ENCODE results near the gene TSPAN14. TPM values are rescaled to one million over a fixed set of nuclear protein-coding genes. Genes with fewer than 3 reads are reported as not detected.

TSPAN14 gene
- total RNA-seq (2022; extraction: Qiagen RNA extraction; ENCODE audit: low read depth): 97.2 to 147 TPM (median 135 TPM) in 5 replicates

DNA sequence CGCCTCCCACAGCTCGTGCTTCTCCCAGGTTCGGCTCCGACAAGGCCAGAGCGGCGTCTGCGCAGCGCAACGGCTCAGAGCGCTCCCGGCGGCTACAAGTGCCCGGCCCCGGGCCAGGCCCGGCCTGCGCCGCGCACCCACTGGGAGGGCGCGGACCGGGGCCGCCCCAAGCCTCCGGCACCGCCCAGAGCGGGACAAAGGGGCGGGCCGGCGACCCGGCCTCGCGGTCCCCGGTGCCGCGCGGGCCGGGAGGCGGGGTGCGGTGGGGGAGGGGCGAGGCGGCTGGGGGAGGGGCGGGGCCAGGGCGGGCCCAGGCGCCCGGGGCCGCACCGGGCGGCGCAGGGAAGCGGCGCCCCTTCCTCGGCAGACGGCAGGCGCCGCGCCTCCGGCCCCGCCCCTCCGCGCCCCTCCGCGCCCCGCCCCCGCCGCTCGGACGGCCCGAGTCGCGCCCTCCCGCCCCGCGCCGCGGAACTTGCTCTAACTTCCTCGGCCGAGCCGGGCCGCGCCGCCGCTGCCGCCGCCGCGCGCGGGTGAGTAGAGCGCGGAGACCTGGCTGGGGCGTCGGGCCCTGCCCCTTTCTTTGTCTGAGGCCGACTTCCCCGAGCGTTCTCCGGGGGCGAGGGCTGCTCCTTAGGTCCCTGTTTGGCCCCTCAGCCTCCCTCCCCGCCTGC, at the start of gene TSPAN14:
Gene TSPAN14, plus strand, starts transcription at position 469 of the 671 bp plus-strand sequence. CDS start 34,924 bp downstream, outside the sequence.

GRCh38 chr10:80408242-80409101, 45.6 kb upstream of the TSPAN14 start, which contains the start of gene PRXL2A:
Gene PRXL2A, plus strand, starts transcription at chr10:80408551. Its CDS starts 11,917 bp downstream, at chr10:80420468.

GRCh38 chr10:80537736-80538480, 83.8 kb downstream of the TSPAN14 start, which contains the start of gene SH2D4B:
Gene SH2D4B, plus strand, starts transcription at chr10:80537902. Its CDS starts 430 bp downstream, at chr10:80538332.

Other genes starting within 250 kb of the TSPAN14 start
- 178 to 215 TPM (median 201 TPM) in 5 replicates for gene ANXA11, start 248.8 kb upstream of the TSPAN14 start, total RNA-seq (2022; extraction: Qiagen RNA extraction; ENCODE audit: low read depth)
- gene MAT1A, start 164.7 kb upstream of the TSPAN14 start, total RNA-seq (2022; extraction: Qiagen RNA extraction; ENCODE audit: low read depth): 0.11 TPM in 1 of 5 replicates, not detected in the others
- gene DYDC1, start 97.6 kb upstream of the TSPAN14 start, total RNA-seq (2022; extraction: Qiagen RNA extraction; ENCODE audit: low read depth): not detected in 5 replicates
- 0.05 to 0.25 TPM in 2 of 5 replicates, not detected in the others for gene DYDC2, start 97.5 kb upstream of the TSPAN14 start, total RNA-seq (2022; extraction: Qiagen RNA extraction; ENCODE audit: low read depth)
- gene PRXL2A, start 45.8 kb upstream of the TSPAN14 start, total RNA-seq (2022; extraction: Qiagen RNA extraction; ENCODE audit: low read depth): 45.6 to 48.1 TPM (median 46.3 TPM) in 5 replicates
- gene SH2D4B, start 83.6 kb downstream of the TSPAN14 start, total RNA-seq (2022; extraction: Qiagen RNA extraction; ENCODE audit: low read depth): 0.02 to 0.08 TPM (median 0.06 TPM) in 3 of 5 replicates, not detected in the others